Pancreas (tissue), 10 donors: ENCODE data around the gene RAF1. TPM values are rescaled to one million over a fixed set of nuclear protein-coding genes. Genes with fewer than 3 reads are reported as not detected.

Source experiments
- ATAC-seq, 4 donors: fragments of 200-7000 bp; cut with Tn5 transposase; one replicate each; pipeline versions ENCODE4 v1.8.0 to v1.9.1; 2020; ENCODE audit warnings: mild to moderate bottlenecking in 4 of 4, moderate library complexity in 4 of 4
- DNase-seq, 6 donors: peaks; one replicate each; pipeline ENCODE4 v3.0.0-alpha.2; 2020
- FAIRE-seq: peaks from 2 replicates; lab custom pipeline; 2012; peaks lifted over from hg19 to GRCh38; lab: Jason Lieb, UNC
- H3K27ac ChIP-seq, 4 donors: fragments of 200-600 bp; sonication (generic); 1 replicate in 3 of 4; 2 replicates in 1 of 4; pipeline versions ENCODE4 v1.5.0 to v1.8.0; 2020
- H3K27me3 ChIP-seq, 4 donors: fragments of 200-600 bp; one replicate each; pipeline ENCODE4 v1.8.0; 2021
- H3K36me3 ChIP-seq, 3 donors: fragments of 200-600 bp; sonication (generic) in 1 of 3; one replicate each; pipeline versions ENCODE4 v1.5.0 to v1.8.0; 2020 to 2021
- H3K4me1 ChIP-seq, 3 donors: fragments of 200-600 bp; one replicate each; pipeline ENCODE4 v1.8.0; 2021
- H3K4me3 ChIP-seq, 4 donors: fragments of 200-600 bp; sonication (generic) in 2 of 4; one replicate each; pipeline versions ENCODE4 v1.5.0 to v1.8.0; 2020 to 2021
- H3K9me3 ChIP-seq, 4 donors: fragments of 200-600 bp; one replicate each; pipeline ENCODE4 v1.8.0; 2021
- WGBS, 2 donors: extraction: QIAGEN DNeasy Blood & Tissue Kit; methylation state at CpG; one replicate each; pipeline ENCODE4 v1.1.7; 2013; 5-methylcytosine and 5-hydroxymethylcytosine counted together
- intact Hi-C, 3 donors: fragments of 100-400 bp; cut with DNase I; formaldehyde crosslinking; loops; one replicate each; pipeline versions ENCODE4 v1.11.1 to v1.14.2; 2022
- polyA plus RNA-seq, 2 donors: library from polyadenylated mRNA; stranded (reverse); fragments of 200-250 nt; gene quantifications; one replicate each; pipeline ENCODE4 v1.2.3, GENCODE V29; 2013
- total RNA-seq, 6 donors: library from RNA; stranded (reverse); fragmentation: NEBNext Ultra II Directional in 4 of 6; extraction: Animal tissue kit (Norgen Biotek cat#: 25700) in 4 of 6; gene quantifications; one replicate each; pipeline versions ENCODE4 v1.2.1 to v1.2.4, GENCODE V29; 2021 to 2023
- TF ChIP-seq, protein P1 (sequence below), 4 donors: fragments of 200-600 bp; sonication (generic) in 3 of 4; IDR thresholded peaks; one replicate each; pipeline versions ENCODE4 v1.5.0 to v1.8.0; 2021; ENCODE audit warnings: antibody characterized with exemption in 4 of 4
- donor health status: healthy with polysubstance abuse.
- donor health status: DM: no; HTN: no; CAD: no; lungs with moderate emphysema.
- donor health status: DM: no; HTN: no; CAD: no.
- donor health status: control.
- donor health status: control.
- donor health status: Bipolar disorder and iron deficiency.
- donor health status: DM: yes; HTN: yes; CAD: no.
- donor health status: DM: no; HTN: no; CAD: no.
- donor health status: DM: no; HTN: no; CAD: no.
- donor health status: DM: yes; HTN: yes; CAD: no.

RAF1 gene
- total and polyA plus RNA-seq, 8 donors, result 29.1 to 46.9 (median 38.1) TPM

GRCh38 chr3:12687948-12688347 is 24.0 kb upstream of the RAF1 start:
- Histone ChIP-seq H3K9me3 (no peaks in the 10 kb centered on the region), H3K4me3 (no peak overlapping the region), H3K27me3 (no peaks in the 10 kb centered on the region), H3K36me3 (no peaks in the 10 kb centered on the region), H3K4me1 (no peaks in the 10 kb centered on the region), H3K27ac (no peak overlapping the region)
- intact Hi-C loops, result no loop called here
- DNase-seq, result no peak
- 33 to 34% methylated on average over 4 of the region's 4 CpGs for WGBS, 2 donors
- TF ChIP-seq, protein P1, sequence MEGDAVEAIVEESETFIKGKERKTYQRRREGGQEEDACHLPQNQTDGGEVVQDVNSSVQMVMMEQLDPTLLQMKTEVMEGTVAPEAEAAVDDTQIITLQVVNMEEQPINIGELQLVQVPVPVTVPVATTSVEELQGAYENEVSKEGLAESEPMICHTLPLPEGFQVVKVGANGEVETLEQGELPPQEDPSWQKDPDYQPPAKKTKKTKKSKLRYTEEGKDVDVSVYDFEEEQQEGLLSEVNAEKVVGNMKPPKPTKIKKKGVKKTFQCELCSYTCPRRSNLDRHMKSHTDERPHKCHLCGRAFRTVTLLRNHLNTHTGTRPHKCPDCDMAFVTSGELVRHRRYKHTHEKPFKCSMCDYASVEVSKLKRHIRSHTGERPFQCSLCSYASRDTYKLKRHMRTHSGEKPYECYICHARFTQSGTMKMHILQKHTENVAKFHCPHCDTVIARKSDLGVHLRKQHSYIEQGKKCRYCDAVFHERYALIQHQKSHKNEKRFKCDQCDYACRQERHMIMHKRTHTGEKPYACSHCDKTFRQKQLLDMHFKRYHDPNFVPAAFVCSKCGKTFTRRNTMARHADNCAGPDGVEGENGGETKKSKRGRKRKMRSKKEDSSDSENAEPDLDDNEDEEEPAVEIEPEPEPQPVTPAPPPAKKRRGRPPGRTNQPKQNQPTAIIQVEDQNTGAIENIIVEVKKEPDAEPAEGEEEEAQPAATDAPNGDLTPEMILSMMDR (IDR thresholded peaks at IDR 0.05), result no peak
- ATAC-seq, result no peak
- FAIRE-seq, result no peak

GRCh38 chr3:12686096-12686495 is 22.2 kb upstream of the RAF1 start:
- ATAC-seq, result no peak
- no peak for FAIRE-seq
- Histone ChIP-seq H3K27me3 (no peaks in the 10 kb centered on the region), H3K36me3 (no peaks in the 10 kb centered on the region), H3K27ac (no peak overlapping the region), H3K4me1 (no peaks in the 10 kb centered on the region), H3K4me3 (no peak overlapping the region), H3K9me3 (no peaks in the 10 kb centered on the region)
- TF ChIP-seq, protein P1 (IDR thresholded peaks at IDR 0.05), result no peak
- WGBS, 2 donors, result 69 to 81% methylated on average over 3 of the region's 3 CpGs
- intact Hi-C loops, result no loop called here
- DNase-seq, result no peak

DNA sequence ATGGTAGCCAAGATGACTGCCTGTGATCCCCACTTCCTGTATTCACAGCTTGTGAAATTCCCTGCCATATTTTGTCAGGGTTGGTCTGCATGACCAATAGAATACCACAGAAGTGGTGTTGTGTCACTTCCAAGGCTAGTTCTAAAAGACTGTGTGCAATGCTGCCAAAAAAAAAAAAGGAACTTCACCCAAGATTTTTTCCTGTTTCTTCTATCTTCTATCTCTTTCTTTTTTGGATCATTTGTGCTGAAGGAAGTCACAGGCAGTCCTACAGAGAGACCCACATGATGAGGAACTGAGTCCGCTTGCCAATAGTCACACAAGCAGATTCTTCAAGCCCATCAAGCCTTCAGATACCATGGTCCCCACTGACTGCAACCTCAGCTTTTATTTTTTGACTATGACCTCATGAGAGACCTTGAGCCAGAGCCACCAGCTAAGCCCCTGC is 18.1 kb upstream of the RAF1 start:
- H3K27me3 ChIP-seq, result no peaks in the 10 kb centered on the region
- H3K36me3 ChIP-seq, result no peaks in the 10 kb centered on the region
- H3K9me3 ChIP-seq, result no peaks in the 10 kb centered on the region
- H3K27ac ChIP-seq, result peak overlapping the region in 2 of 4 donors; percentile 57 to 58
- TF ChIP-seq, protein P1 (IDR thresholded peaks at IDR 0.05), result no peak
- 96 to 98% methylated on average over 1 of the region's 1 CpG for WGBS, 2 donors
- H3K4me1 ChIP-seq, result no peaks in the 10 kb centered on the region
- ATAC-seq, result peak in 3 of 4 donors; percentile 62 to 88 (median 82)
- H3K4me3 ChIP-seq, result no peak overlapping the region
- FAIRE-seq, result no peak
- intact Hi-C loops, result no loop called here
- DNase-seq, result peak in 1 of 6 donors; percentile 18

GRCh38 chr3:12681089-12681942 is 17.4 kb upstream of the RAF1 start:
- TF ChIP-seq, protein P1 (IDR thresholded peaks at IDR 0.05), result no peak
- intact Hi-C loops, result no loop called here
- Histone ChIP-seq H3K9me3 (no peaks in the 10 kb centered on the region), H3K36me3 (no peaks in the 10 kb centered on the region), H3K4me3 (no peak overlapping the region), H3K27ac (peak overlapping the region in 2 of 4 donors; percentile 57 to 58), H3K27me3 (no peaks in the 10 kb centered on the region), H3K4me1 (no peaks in the 10 kb centered on the region)
- WGBS, 2 donors, result 90 to 93% methylated on average over 4 of the region's 4 CpGs
- no peak for DNase-seq
- no peak for ATAC-seq
- no peak for FAIRE-seq

DNA sequence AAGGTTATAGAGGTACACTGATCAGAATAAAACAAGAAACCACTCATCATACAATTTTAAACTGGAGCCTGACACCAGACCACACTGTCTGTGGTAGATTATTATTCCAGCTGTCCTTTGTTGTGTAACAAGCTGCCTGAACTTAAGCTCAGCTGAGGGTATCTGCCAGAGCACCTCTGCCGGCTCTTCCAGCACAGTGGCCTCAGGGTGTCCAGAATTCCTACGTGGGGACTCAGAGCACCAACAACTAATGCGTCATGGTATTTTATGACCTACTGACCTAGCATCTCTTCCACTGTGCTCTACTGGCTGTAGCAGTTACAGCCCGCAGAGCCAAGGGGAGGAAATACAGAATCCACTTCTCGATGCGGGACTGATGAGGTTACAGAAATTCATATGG is 15.6 kb upstream of the RAF1 start:
- FAIRE-seq, result no peak
- no peaks in the 10 kb centered on the region for H3K36me3 ChIP-seq
- H3K9me3 ChIP-seq, result no peaks in the 10 kb centered on the region
- no peaks in the 10 kb centered on the region for H3K4me1 ChIP-seq
- H3K27me3 ChIP-seq, result no peaks in the 10 kb centered on the region
- TF ChIP-seq, protein P1 (IDR thresholded peaks at IDR 0.05), result no peak
- no peak for ATAC-seq
- H3K27ac ChIP-seq, result no peak overlapping the region
- WGBS, 2 donors, result 86 to 87% methylated on average over 6 of the region's 6 CpGs
- H3K4me3 ChIP-seq, result no peak overlapping the region
- DNase-seq, result no peak
- intact Hi-C loops, result no loop called here
